HG03045 (cell line): ENCODE results near the gene BEND7.

Experiments
- ATAC-seq: cut with Tn5 transposase; IDR thresholded peaks from one replicate; pipeline ENCODE4 v1.9.1; 2021; ENCODE audit warnings: mild to moderate bottlenecking, moderate library complexity; ENCODE audit not compliant: unreplicated experiment

Gene BEND7

DNA sequence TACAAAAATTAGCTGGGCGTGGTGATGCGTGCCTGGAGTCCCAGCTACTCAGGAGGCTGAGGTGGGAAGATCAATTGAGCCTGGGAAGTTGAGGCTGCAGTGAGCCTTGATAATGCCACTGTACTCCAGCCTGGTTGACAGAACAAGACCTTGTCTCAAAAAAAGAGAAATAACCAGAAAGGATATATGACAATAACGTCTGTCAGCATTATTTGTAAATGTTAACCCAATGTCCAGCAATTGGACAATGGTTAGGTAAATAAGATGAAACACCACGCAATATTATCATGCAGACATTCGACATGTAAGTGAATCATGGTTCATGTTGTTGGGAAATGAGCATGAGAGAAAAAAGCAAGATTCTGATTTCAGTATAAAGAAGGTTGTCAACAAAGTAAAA is 136.1 kb downstream of the BEND7 start:
- no peak for ATAC-seq
